GM23338 (cell line): Measurements from ENCODE around the gene DYRK1A.

Experiments
- CREB1 ChIP-seq: fragments of 250-450 bp; sonication (Bioruptor Pico); IDR thresholded peaks from 2 replicates; pipeline ENCODE4 v1.5.0; 2020; ENCODE audit warnings: low read depth, mild to moderate bottlenecking, moderate library complexity
- CTCF ChIP-seq, 2 experiments: fragments of 200-600 bp in 1 of 2; sonication (generic) in 1 of 2; conservative IDR thresholded peaks; 2 replicates each; pipeline versions ENCODE4 v1.5.1 to v1.6.1; 2016 to 2017; ENCODE audit warnings: antibody characterized with exemption in 2 of 2, low read depth in 2 of 2, mild to moderate bottlenecking in 2 of 2, moderate library complexity in 1 of 2
- EZH2 ChIP-seq: fragments of 200-600 bp; sonication (generic); IDR thresholded peaks from one replicate; pipeline ENCODE4 v1.8.0; 2017; ENCODE audit warnings: antibody characterized with exemption, mild to moderate bottlenecking, low read depth; ENCODE audit not compliant: unreplicated experiment
- EZH2phosphoT487 ChIP-seq: fragments of 200-600 bp; sonication (generic); IDR thresholded peaks from one replicate; pipeline ENCODE4 v1.8.1; 2018; ENCODE audit warnings: antibody characterized with exemption; ENCODE audit not compliant: unreplicated experiment
- JUNB ChIP-seq: IDR thresholded peaks from one replicate; pipeline ENCODE4 v1.6.1; 2016; ENCODE audit warnings: antibody characterized with exemption; ENCODE audit not compliant: unreplicated experiment
- NANOG ChIP-seq: IDR thresholded peaks from 2 replicates; pipeline ENCODE4 v1.6.1; 2016; ENCODE audit warnings: antibody characterized with exemption, borderline replicate concordance
- POLR2AphosphoS5 ChIP-seq: IDR thresholded peaks from 2 replicates; pipeline ENCODE4 v1.6.1; 2016; ENCODE audit warnings: antibody characterized with exemption, low read depth
- REST ChIP-seq: IDR thresholded peaks from one replicate; pipeline ENCODE4 v1.6.1; 2018; ENCODE audit warnings: antibody characterized with exemption; ENCODE audit not compliant: unreplicated experiment
- ZNF462 ChIP-seq: fragments of 250-450 bp; sonication (Bioruptor Pico); IDR thresholded peaks from 2 replicates; pipeline ENCODE4 v1.5.0; 2020; ENCODE audit warnings: mild to moderate bottlenecking, moderate library complexity

GRCh38 chr21:37429356-37429755 lies 62.8 kb downstream of the DYRK1A start:
- TF ChIP-seq CTCF (conservative IDR thresholded peaks at IDR 0.05; ENCODE audit: low read depth in 2 of 2) = no peak
- no peak for TF ChIP-seq EZH2
- TF ChIP-seq EZH2phosphoT487 = no peak
- TF ChIP-seq CREB1 = no peak
- TF ChIP-seq POLR2AphosphoS5 = no peak
- TF ChIP-seq JUNB = no peak
- TF ChIP-seq REST = no peak
- TF ChIP-seq ZNF462 (CRISPR knock-in tag) = no peak
- TF ChIP-seq NANOG = no peak
